B cell (primary cell): ENCODE measurements around the gene NPR2. TPM values are rescaled to one million over a fixed set of nuclear protein-coding genes. Genes with fewer than 3 reads are reported as not detected.

Experiments
- ATAC-seq: fragments of 200-7000 bp; cut with Tn5 transposase; one replicate; pipeline ENCODE4 v1.10.0; 2021; ENCODE audit warnings: low read depth, mild to moderate bottlenecking, moderate number of reproducible peaks, moderate library complexity
- CTCF ChIA-PET: fragments of 350-600 bp; sonication (Branson Sonifier 250); formaldehyde crosslinking; loops from one replicate; lab custom pipeline; 2021; ENCODE audit warnings: antibody characterized with exemption, inconsistent platforms; lab: Charles Lee
- POLR2A ChIA-PET: fragments of 350-600 bp; sonication (Branson Sonifier 250); formaldehyde crosslinking; loops from one replicate; lab custom pipeline; 2021; ENCODE audit warnings: antibody characterized with exemption; lab: Charles Lee
- DNase-seq: peaks from one replicate; pipeline ENCODE4 v3.0.0; 2013
- H2AFZ ChIP-seq: 2 replicates; pipeline ENCODE4 v1.6.1; 2012; ENCODE audit warnings: mild to moderate bottlenecking, low read depth, low read length; ENCODE audit not compliant: insufficient read depth, poor library complexity, severe bottlenecking
- H3K27ac ChIP-seq, 2 donors: 1 replicate in 1 of 2; 2 replicates in 1 of 2; pipeline ENCODE4 v1.5.1; 2012 to 2013; ENCODE audit warnings: low read length in 2 of 2, mild to moderate bottlenecking in 2 of 2, moderate library complexity in 1 of 2
- H3K27me3 ChIP-seq, 4 experiments: fragments of 200-600 bp in 1 of 4; sonication (generic) in 1 of 4; replicated peaks in 1 of 4; 1 replicate in 2 of 4; 2 replicates in 2 of 4; pipeline versions ENCODE4 v1.6.1 to v1.7.0; 2013 to 2016; ENCODE audit warnings: low read length in 3 of 4, mild to moderate bottlenecking in 2 of 4, mixed read lengths in 1 of 4, moderate library complexity in 1 of 4; ENCODE audit not compliant: insufficient read depth in 4 of 4, control insufficient read depth in 3 of 4; ENCODE audit errors: control extremely low read depth in 1 of 4
- H3K36me3 ChIP-seq, 2 experiments: replicated peaks in 1 of 2; 1 replicate in 1 of 2; 2 replicates in 1 of 2; pipeline versions ENCODE4 v1.6.1 to v1.7.1; 2013; ENCODE audit warnings: low read length in 1 of 2; ENCODE audit not compliant: insufficient read depth in 2 of 2, control insufficient read depth in 1 of 2; ENCODE audit errors: control extremely low read depth in 1 of 2, extremely low read depth in 1 of 2
- H3K4me1 ChIP-seq, 2 donors: fragments of 200-600 bp in 1 of 2; sonication (generic) in 1 of 2; 1 replicate in 1 of 2; 2 replicates in 1 of 2; pipeline versions ENCODE4 v1.5.1 to v1.6.1; 2013 to 2017; ENCODE audit warnings: low read length in 2 of 2; ENCODE audit not compliant: control insufficient read depth in 2 of 2, insufficient read depth in 2 of 2
- H3K4me2 ChIP-seq: replicated peaks from 2 replicates; pipeline ENCODE3; 2012; ENCODE audit warnings: mild to moderate bottlenecking, low read depth, low read length; ENCODE audit not compliant: poor library complexity, severe bottlenecking
- H3K4me3 ChIP-seq, 5 experiments: fragments of 200-600 bp in 1 of 5; sonication (generic) in 1 of 5; 1 replicate in 3 of 5; 2 replicates in 2 of 5; pipeline versions ENCODE4 v1.5.1 to v1.7.0; 2011 to 2016; ENCODE audit warnings: low read length in 4 of 5, mild to moderate bottlenecking in 4 of 5, low read depth in 2 of 5, control low read depth in 1 of 5, moderate library complexity in 1 of 5; ENCODE audit not compliant: insufficient read depth in 1 of 5; ENCODE audit errors: control extremely low read depth in 1 of 5, extremely low read depth in 1 of 5
- H3K79me2 ChIP-seq: fragments of 200-600 bp; sonication (generic); one replicate; pipeline ENCODE4 v1.6.0; 2016; ENCODE audit warnings: low read length; ENCODE audit not compliant: control insufficient read depth, insufficient read depth
- H3K9ac ChIP-seq: fragments of 200-600 bp; sonication (generic); 2 replicates; pipeline ENCODE4 v1.6.1; 2017; ENCODE audit warnings: mild to moderate bottlenecking, low read length, moderate library complexity
- H3K9me3 ChIP-seq, 3 donors: one replicate each; pipeline versions ENCODE4 v1.6.1 to v1.7.1; 2013; ENCODE audit warnings: low read length in 2 of 3; ENCODE audit not compliant: control insufficient read depth in 2 of 3, insufficient read depth in 1 of 3; ENCODE audit errors: control extremely low read depth in 1 of 3
- H4K20me1 ChIP-seq: 2 replicates; pipeline ENCODE4 v1.6.0; 2012; ENCODE audit warnings: mild to moderate bottlenecking, low read length; ENCODE audit not compliant: insufficient read depth, control insufficient read depth, poor library complexity, severe bottlenecking
- H3K27ac Mint-ChIP-seq: one replicate; pipeline ENCODE4 v1.8.0; 2021; ENCODE audit warnings: mixed read lengths
- H3K27me3 Mint-ChIP-seq: one replicate; pipeline ENCODE4 v1.8.0; 2021; ENCODE audit warnings: mixed read lengths
- H3K4me1 Mint-ChIP-seq: one replicate; pipeline ENCODE4 v1.8.0; 2021; ENCODE audit warnings: mixed read lengths
- H3K4me3 Mint-ChIP-seq: one replicate; pipeline ENCODE4 v1.8.0; 2021; ENCODE audit warnings: mixed read lengths
- H3K9me3 Mint-ChIP-seq: one replicate; pipeline ENCODE4 v1.8.0; 2022; ENCODE audit warnings: mixed read lengths; ENCODE audit not compliant: insufficient read depth
- EZH2 ChIP-seq: IDR thresholded peaks from 2 replicates; pipeline ENCODE4 v1.6.1; 2012; ENCODE audit warnings: borderline replicate concordance, low read depth, mild to moderate bottlenecking, moderate library complexity, low read length; ENCODE audit not compliant: insufficient read depth, poor library complexity, severe bottlenecking
- WGBS: methylation state at CpG from one replicate; pipeline ENCODE4 v1.1.5; 2013; ENCODE audit warnings: missing lambda C conversion rate; ENCODE audit not compliant: insufficient coverage; 5-methylcytosine and 5-hydroxymethylcytosine counted together
- intact Hi-C: fragments of 100-400 bp; cut with micrococcal nuclease; formaldehyde crosslinking; loops from one replicate; pipeline ENCODE4 v1.10.0; 2022
- polyA plus RNA-seq: library from polyadenylated mRNA; depleted of rRNA; stranded (reverse); fragments of >200 nt; gene quantifications from 2 replicates; pipeline ENCODE4 v1.2.3, GENCODE V29; 2012
- total RNA-seq, 2 donors: library from RNA; stranded (reverse); fragments of 120-200 nt in 1 of 2; gene quantifications; 1 replicate in 1 of 2; 2 replicates in 1 of 2; pipeline versions ENCODE4 v1.2.3 to v1.2.4, GENCODE V29; 2013 to 2022
- TF ChIP-seq, protein P1 (sequence below): fragments of 200-600 bp; IDR thresholded peaks from one replicate; pipeline ENCODE4 v1.8.0; 2022; ENCODE audit warnings: antibody characterized with exemption, mild to moderate bottlenecking

The NPR2 gene
- total and polyA plus RNA-seq, 2 donors (not counting 1 experiment from before 2014, with no cell fraction given): 7.6 to 8.0 TPM

DNA sequence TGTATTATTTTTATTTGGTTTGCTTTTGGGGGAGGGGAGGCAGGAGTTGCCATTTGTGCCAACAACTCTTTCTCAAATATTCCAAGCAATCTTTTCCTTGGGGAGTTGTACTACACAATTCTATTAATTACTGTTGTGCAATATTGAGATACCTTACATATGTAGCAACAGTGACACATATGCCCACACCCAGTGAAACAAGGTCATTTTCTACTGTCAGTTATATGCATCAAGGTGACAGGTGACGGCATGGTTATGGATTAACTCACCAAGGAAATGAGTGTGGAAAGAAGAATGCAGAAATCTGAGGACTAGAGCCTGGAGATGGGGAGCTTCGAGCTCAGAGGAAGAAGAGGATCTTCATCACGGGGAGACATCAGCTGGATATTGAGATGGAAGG is 19.4 kb upstream of the NPR2 start:
- H3K9me3 Mint-ChIP-seq: no peaks in the 10 kb centered on the region
- ATAC-seq: no peak
- Histone ChIP-seq H3K9me3 (no peaks in the 10 kb centered on the region), H3K36me3 (peaks cover 2 to 17% of the 10 kb centered on the region in 2 experiments), H3K9ac (no peak overlapping the region), H4K20me1 (peaks cover 44% of the 10 kb centered on the region), H3K27me3 (no peaks in the 10 kb centered on the region), H3K79me2 (peaks cover 53% of the 10 kb centered on the region), H2AFZ (no peak overlapping the region), H3K4me2 (no peak overlapping the region), H3K4me3 (no peak overlapping the region), H3K4me1 (peaks cover 6 to 15% of the 10 kb centered on the region in 2 donors), H3K27ac (no peak overlapping the region)
- H3K4me1 Mint-ChIP-seq: peaks cover 15% of the 10 kb centered on the region
- H3K4me3 Mint-ChIP-seq: no peak overlapping the region
- WGBS: 100% methylated on average over 2 of the region's 3 CpGs
- intact Hi-C loops: no loop called here
- H3K27me3 Mint-ChIP-seq: no peaks in the 10 kb centered on the region
- no peak overlapping the region for H3K27ac Mint-ChIP-seq
- no peak for DNase-seq
- no peak for TF ChIP-seq EZH2
- TF ChIP-seq, protein P1, sequence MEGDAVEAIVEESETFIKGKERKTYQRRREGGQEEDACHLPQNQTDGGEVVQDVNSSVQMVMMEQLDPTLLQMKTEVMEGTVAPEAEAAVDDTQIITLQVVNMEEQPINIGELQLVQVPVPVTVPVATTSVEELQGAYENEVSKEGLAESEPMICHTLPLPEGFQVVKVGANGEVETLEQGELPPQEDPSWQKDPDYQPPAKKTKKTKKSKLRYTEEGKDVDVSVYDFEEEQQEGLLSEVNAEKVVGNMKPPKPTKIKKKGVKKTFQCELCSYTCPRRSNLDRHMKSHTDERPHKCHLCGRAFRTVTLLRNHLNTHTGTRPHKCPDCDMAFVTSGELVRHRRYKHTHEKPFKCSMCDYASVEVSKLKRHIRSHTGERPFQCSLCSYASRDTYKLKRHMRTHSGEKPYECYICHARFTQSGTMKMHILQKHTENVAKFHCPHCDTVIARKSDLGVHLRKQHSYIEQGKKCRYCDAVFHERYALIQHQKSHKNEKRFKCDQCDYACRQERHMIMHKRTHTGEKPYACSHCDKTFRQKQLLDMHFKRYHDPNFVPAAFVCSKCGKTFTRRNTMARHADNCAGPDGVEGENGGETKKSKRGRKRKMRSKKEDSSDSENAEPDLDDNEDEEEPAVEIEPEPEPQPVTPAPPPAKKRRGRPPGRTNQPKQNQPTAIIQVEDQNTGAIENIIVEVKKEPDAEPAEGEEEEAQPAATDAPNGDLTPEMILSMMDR: no peak
- POLR2A ChIA-PET: no interaction called here
- CTCF ChIA-PET: interaction anchor here (1.3 to 3.8 kb wide), 3 partner anchors 16 to 42 kb away, joined by 4 to 22 read pairs (median 8); no protein-coding TSS in a partner anchor

DNA sequence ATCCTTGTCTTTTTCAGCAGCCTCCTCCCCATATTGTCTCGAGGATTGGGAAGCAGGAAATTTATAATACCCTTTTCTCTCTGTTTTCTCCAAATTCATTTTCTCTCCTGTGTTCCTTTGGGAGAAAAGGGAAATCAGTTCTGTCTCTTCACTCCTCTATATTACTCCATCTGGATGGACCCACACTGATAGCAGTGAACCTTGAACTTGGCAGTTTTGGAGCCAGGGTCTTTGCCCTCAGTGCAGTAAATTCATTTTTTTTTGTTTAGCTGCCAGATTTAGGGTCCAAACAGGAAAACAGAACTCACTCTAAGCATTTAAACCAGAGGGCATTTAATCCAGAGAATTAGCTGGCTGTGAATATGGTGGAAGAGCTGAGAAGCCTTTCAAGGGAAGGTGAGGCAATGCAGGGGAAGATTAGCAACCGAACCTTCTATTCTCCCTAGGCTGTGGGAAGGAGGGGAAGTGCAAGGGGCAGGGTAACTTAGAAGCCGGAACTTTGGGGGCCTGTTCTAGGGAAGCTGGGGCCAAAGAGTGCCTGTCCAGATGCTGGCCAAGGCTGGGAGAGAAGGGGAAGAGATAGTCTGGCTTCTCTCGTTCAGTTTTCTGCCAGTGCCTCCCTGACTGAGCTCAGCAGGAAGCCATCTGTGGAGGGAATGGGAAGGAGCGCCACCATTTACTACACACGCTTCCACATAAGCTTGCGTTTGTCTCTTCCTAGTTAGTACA is 16.3 kb upstream of the NPR2 start:
- Mint-ChIP-seq H3K4me3 (peak overlapping the region; percentile 16), H3K27ac (peak overlapping the region; percentile 85), H3K4me1 (peaks cover 15% of the 10 kb centered on the region), H3K9me3 (no peaks in the 10 kb centered on the region), H3K27me3 (no peaks in the 10 kb centered on the region)
- no peak for ATAC-seq
- no peak overlapping the region for H2AFZ ChIP-seq
- POLR2A ChIA-PET: interaction anchor here (1.0 kb wide), 1 partner anchor 18 kb away, joined by 3 read pairs; no protein-coding TSS in a partner anchor
- H3K27me3 ChIP-seq: no peaks in the 10 kb centered on the region
- H3K4me2 ChIP-seq: no peak overlapping the region
- peaks cover 14% of the 10 kb centered on the region for H4K20me1 ChIP-seq
- CTCF ChIA-PET: interaction anchor here (0.6 to 2.3 kb wide), 9 partner anchors 8 to 107 kb away, joined by 3 to 15 read pairs (median 4); no protein-coding TSS in a partner anchor
- peaks cover 22% of the 10 kb centered on the region for H3K79me2 ChIP-seq
- WGBS: 28% methylated on average over 2 of the region's 7 CpGs
- intact Hi-C loops: no loop called here
- H3K36me3 ChIP-seq: peaks cover 0 to 8% of the 10 kb centered on the region in 2 experiments
- no peak overlapping the region for H3K4me3 ChIP-seq
- no peak overlapping the region for H3K9ac ChIP-seq
- H3K9me3 ChIP-seq: no peaks in the 10 kb centered on the region
- H3K4me1 ChIP-seq: peaks cover 6 to 15% of the 10 kb centered on the region in 2 donors
- H3K27ac ChIP-seq: peak overlapping the region in 1 of 2 donors; percentile 11
- TF ChIP-seq EZH2: no peak
- TF ChIP-seq, protein P1: no peak
- no peak for DNase-seq
